HCT116 (cell line): ENCODE data around the gene COPS9. TPM values are rescaled to one million over a fixed set of nuclear protein-coding genes. Genes with fewer than 3 reads are reported as not detected.

Source experiments
- ATAC-seq: fragments of 200-7000 bp; cut with Tn5 transposase; 2 replicates; pipeline ENCODE4 v1.9.1; 2020; ENCODE audit warnings: mild to moderate bottlenecking, moderate library complexity
- BruUV-seq: library from RNA; stranded (reverse); fragments of 400-500 nt; replicated peaks from 2 replicates; lab custom pipeline; 2021; lab: Mats Ljungman, UMichigan
- CTCF ChIA-PET: fragments of 300-600 bp; sonication (Branson Sonifier 250); formaldehyde crosslinking; loops from one replicate; lab custom pipeline; 2021; ENCODE audit warnings: antibody characterized with exemption; lab: Charles Lee
- POLR2A ChIA-PET: fragments of 300-600, 350-600 bp; sonication (Branson Sonifier 250); formaldehyde crosslinking; loops from one replicate; lab custom pipeline; 2021; ENCODE audit warnings: antibody characterized with exemption; lab: Charles Lee
- RAD21 ChIA-PET, 2 experiments: fragments of 300-600 bp; sonication (Branson Sonifier 250); formaldehyde crosslinking; loops; one replicate each; lab custom pipeline; 2023; ENCODE audit warnings: low total read pairs in 2 of 2; ENCODE audit not compliant: uncharacterized antibody in 2 of 2, unreplicated experiment in 2 of 2, low non-redundant PET in 1 of 2; lab: Charles Lee
- DNase-seq: peaks from one replicate; pipeline ENCODE4 v3.0.0-alpha.2; 2010; ENCODE audit warnings: low read depth, low spot score
- H2AFZ ChIP-seq: fragments of 200-600 bp; shearing (Covaris generic), sonication (generic); 2 replicates; pipeline ENCODE4 v1.6.1; 2017; ENCODE audit warnings: low read depth, mixed run types, mixed read lengths, antibody characterized with exemption, low read length; ENCODE audit not compliant: poor library complexity, severe bottlenecking
- H3K27ac ChIP-seq: 2 replicates; pipeline ENCODE4 v1.5.1; 2012; ENCODE audit warnings: low read depth, low read length
- H3K27me3 ChIP-seq: fragments of 200-600 bp; sonication (generic); 2 replicates; pipeline ENCODE4 v1.6.1; 2016; ENCODE audit warnings: mixed run types, low read length, mixed read lengths; ENCODE audit not compliant: insufficient read depth
- H3K36me3 ChIP-seq, 2 experiments: fragments of 200-500 bp in 1 of 2; fragments of 200-600 bp in 1 of 2; sonication (Bioruptor generic) in 1 of 2; sonication (generic) in 1 of 2; 2 replicates each; pipeline versions ENCODE4 v1.5.1 to v1.6.1; 2014 to 2016; ENCODE audit warnings: low read length in 2 of 2, inconsistent platforms in 1 of 2, mixed read lengths in 1 of 2, mixed run types in 1 of 2; ENCODE audit not compliant: insufficient read depth in 2 of 2, control insufficient read depth in 1 of 2
- H3K4me1 ChIP-seq, 2 experiments: fragments of 200-600 bp in 1 of 2; sonication (generic) in 1 of 2; 2 replicates each; pipeline versions ENCODE4 v1.5.1 to v1.6.1; 2012 to 2017; ENCODE audit warnings: low read length in 2 of 2, inconsistent platforms in 1 of 2, mild to moderate bottlenecking in 1 of 2, mixed read lengths in 1 of 2, mixed run types in 1 of 2, moderate library complexity in 1 of 2; ENCODE audit not compliant: insufficient read depth in 2 of 2, control insufficient read depth in 1 of 2
- H3K4me2 ChIP-seq: fragments of 200-600 bp; sonication (generic); 2 replicates; pipeline ENCODE4 v1.6.1; 2017; ENCODE audit warnings: mixed run types, low read length, mixed read lengths
- H3K4me3 ChIP-seq, 2 experiments: fragments of 200-600 bp in 1 of 2; sonication (generic) in 1 of 2; replicated peaks in 1 of 2; 2 replicates each; pipeline ENCODE4 v1.5.1; 2011 to 2016; ENCODE audit warnings: low read length in 2 of 2, control low read depth in 1 of 2, low read depth in 1 of 2, mild to moderate bottlenecking in 1 of 2, mixed read lengths in 1 of 2, mixed run types in 1 of 2
- H3K79me2 ChIP-seq: fragments of 200-600 bp; sonication (generic); 2 replicates; pipeline ENCODE4 v1.6.1; 2017; ENCODE audit warnings: mild to moderate bottlenecking, mixed run types, low read length, moderate library complexity, mixed read lengths; ENCODE audit not compliant: insufficient read depth
- H3K9ac ChIP-seq: fragments of 200-600 bp; sonication (generic); 2 replicates; pipeline ENCODE4 v1.6.1; 2016; ENCODE audit warnings: low read length, mixed read lengths
- H3K9me2 ChIP-seq: fragments of 200-600 bp; sonication (generic), shearing (Covaris generic); 2 replicates; pipeline ENCODE4 v1.6.1; 2017; ENCODE audit warnings: mixed run types, mild to moderate bottlenecking, moderate library complexity; ENCODE audit not compliant: insufficient read depth
- H3K9me3 ChIP-seq, 2 experiments: fragments of 200-500 bp in 1 of 2; fragments of 200-600 bp in 1 of 2; sonication (Bioruptor generic) in 1 of 2; sonication (generic) in 1 of 2; 2 replicates each; pipeline ENCODE4 v1.6.1; 2014 to 2017; ENCODE audit warnings: low read length in 2 of 2, mixed read lengths in 2 of 2, inconsistent platforms in 1 of 2, low read depth in 1 of 2, mild to moderate bottlenecking in 1 of 2, mixed run types in 1 of 2, moderate library complexity in 1 of 2; ENCODE audit not compliant: control insufficient read depth in 1 of 2, insufficient read depth in 1 of 2
- H4K20me1 ChIP-seq: fragments of 200-600 bp; sonication (generic), shearing (Covaris generic); 2 replicates; pipeline ENCODE4 v1.6.1; 2017; ENCODE audit warnings: mixed run types, mild to moderate bottlenecking, moderate library complexity; ENCODE audit not compliant: insufficient read depth
- FOSL1 ChIP-seq: IDR thresholded peaks from 2 replicates; pipeline ENCODE4 v1.6.1; 2012; ENCODE audit warnings: low read depth
- RAD21 ChIP-seq: IDR thresholded peaks from 2 replicates; pipeline ENCODE4 v1.6.1; 2012; ENCODE audit warnings: low read depth, mild to moderate bottlenecking
- TCF7L2 ChIP-seq: IDR thresholded peaks from 2 replicates; pipeline ENCODE4 v1.7.0; 2011; ENCODE audit warnings: borderline replicate concordance, inconsistent platforms; ENCODE audit not compliant: insufficient read depth, insufficient read length; ENCODE audit errors: extremely low read depth
- intact Hi-C: fragments of 100-400 bp; cut with micrococcal nuclease; formaldehyde crosslinking; loops from 2 replicates; pipeline ENCODE4 v1.10.0; 2022
- total RNA-seq: library from RNA; stranded (reverse); gene quantifications from one replicate; pipeline ENCODE4 v1.2.1, GENCODE V29; 2021; ENCODE audit not compliant: unreplicated experiment
- TF ChIP-seq, protein P1 (sequence below): IDR thresholded peaks from 2 replicates; pipeline ENCODE4 v1.6.1; 2012; ENCODE audit warnings: low read depth
- TF ChIP-seq, protein P2 (sequence below): IDR thresholded peaks from 2 replicates; pipeline ENCODE4 v1.6.1; 2011; ENCODE audit warnings: mild to moderate bottlenecking, low read length, moderate library complexity; ENCODE audit not compliant: insufficient replicate concordance; ENCODE audit errors: extremely low read depth
- TF ChIP-seq, protein P3 (sequence below), 3 experiments: fragments of 200-600 bp in 1 of 3; sonication (generic) in 1 of 3; IDR thresholded peaks in 2 of 3; conservative IDR thresholded peaks in 1 of 3; 2 replicates each; pipeline ENCODE4 v1.5.1; 2012 to 2017; ENCODE audit warnings: low read depth in 2 of 3, low read length in 2 of 3, antibody characterized with exemption in 1 of 3, borderline replicate concordance in 1 of 3, control low read depth in 1 of 3, mild to moderate bottlenecking in 1 of 3, mixed read lengths in 1 of 3, mixed run types in 1 of 3, moderate library complexity in 1 of 3; ENCODE audit not compliant: insufficient read depth in 1 of 3

COPS9 gene
- total RNA-seq, 1 experiment from 2014 or later = 111 TPM

DNA sequence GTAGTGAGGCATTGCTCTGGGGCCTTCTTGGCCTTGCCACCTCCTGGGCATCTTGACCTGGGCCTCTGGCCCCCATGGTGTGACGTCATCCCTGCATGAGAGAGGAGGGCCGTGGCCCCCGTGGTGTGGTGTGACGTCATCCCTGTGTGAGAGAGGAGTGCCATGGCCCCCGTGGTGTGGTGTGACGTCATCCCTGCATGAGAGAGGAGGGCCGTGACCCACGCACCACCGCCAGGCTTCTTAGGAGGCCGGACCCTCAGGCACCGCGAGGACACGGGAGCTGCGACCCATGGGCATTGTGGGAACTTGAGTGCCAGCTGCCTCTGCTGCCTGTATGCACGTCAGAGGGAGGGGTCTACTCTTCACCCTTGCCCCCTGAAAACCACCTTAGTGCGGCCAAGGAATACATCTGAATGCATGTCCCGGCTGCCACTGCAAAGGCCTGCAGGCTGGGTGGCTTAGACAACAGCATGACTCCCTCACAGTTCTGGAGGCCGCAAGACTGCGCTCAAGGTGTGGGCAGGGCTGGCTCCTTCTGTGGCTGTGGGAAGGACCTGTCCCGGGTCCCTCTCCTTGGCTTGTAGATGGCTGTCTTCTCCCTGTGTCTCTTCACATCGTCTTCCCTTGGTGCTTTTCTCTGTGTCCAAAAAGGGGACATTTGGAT lies 25.1 kb upstream of the COPS9 start:
- ChIA-PET POLR2A (no interaction called here), CTCF (no interaction called here), RAD21 (no interaction called here)
- Histone ChIP-seq H3K4me1 (no peaks in the 10 kb centered on the region), H3K79me2 (no peaks in the 10 kb centered on the region), H3K27me3 (no peaks in the 10 kb centered on the region; the same call in 1 of the 2 replicates), H3K9me2 (no peaks in the 10 kb centered on the region), H4K20me1 (no peaks in the 10 kb centered on the region), H3K36me3 (no peaks in the 10 kb centered on the region), H3K9me3 (no peaks in the 10 kb centered on the region), H3K9ac (no peak overlapping the region), H3K4me3 (no peak overlapping the region), H3K27ac (no peak overlapping the region), H3K4me2 (no peak overlapping the region), H2AFZ (no peak overlapping the region)
- no peak for TF ChIP-seq FOSL1
- TF ChIP-seq RAD21 = no peak
- TF ChIP-seq, protein P1, sequence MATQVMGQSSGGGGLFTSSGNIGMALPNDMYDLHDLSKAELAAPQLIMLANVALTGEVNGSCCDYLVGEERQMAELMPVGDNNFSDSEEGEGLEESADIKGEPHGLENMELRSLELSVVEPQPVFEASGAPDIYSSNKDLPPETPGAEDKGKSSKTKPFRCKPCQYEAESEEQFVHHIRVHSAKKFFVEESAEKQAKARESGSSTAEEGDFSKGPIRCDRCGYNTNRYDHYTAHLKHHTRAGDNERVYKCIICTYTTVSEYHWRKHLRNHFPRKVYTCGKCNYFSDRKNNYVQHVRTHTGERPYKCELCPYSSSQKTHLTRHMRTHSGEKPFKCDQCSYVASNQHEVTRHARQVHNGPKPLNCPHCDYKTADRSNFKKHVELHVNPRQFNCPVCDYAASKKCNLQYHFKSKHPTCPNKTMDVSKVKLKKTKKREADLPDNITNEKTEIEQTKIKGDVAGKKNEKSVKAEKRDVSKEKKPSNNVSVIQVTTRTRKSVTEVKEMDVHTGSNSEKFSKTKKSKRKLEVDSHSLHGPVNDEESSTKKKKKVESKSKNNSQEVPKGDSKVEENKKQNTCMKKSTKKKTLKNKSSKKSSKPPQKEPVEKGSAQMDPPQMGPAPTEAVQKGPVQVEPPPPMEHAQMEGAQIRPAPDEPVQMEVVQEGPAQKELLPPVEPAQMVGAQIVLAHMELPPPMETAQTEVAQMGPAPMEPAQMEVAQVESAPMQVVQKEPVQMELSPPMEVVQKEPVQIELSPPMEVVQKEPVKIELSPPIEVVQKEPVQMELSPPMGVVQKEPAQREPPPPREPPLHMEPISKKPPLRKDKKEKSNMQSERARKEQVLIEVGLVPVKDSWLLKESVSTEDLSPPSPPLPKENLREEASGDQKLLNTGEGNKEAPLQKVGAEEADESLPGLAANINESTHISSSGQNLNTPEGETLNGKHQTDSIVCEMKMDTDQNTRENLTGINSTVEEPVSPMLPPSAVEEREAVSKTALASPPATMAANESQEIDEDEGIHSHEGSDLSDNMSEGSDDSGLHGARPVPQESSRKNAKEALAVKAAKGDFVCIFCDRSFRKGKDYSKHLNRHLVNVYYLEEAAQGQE = no peak
- no peak for DNase-seq
- no TSS peak for BruUV-seq
- no peak for ATAC-seq
- intact Hi-C loops = no loop called here

DNA sequence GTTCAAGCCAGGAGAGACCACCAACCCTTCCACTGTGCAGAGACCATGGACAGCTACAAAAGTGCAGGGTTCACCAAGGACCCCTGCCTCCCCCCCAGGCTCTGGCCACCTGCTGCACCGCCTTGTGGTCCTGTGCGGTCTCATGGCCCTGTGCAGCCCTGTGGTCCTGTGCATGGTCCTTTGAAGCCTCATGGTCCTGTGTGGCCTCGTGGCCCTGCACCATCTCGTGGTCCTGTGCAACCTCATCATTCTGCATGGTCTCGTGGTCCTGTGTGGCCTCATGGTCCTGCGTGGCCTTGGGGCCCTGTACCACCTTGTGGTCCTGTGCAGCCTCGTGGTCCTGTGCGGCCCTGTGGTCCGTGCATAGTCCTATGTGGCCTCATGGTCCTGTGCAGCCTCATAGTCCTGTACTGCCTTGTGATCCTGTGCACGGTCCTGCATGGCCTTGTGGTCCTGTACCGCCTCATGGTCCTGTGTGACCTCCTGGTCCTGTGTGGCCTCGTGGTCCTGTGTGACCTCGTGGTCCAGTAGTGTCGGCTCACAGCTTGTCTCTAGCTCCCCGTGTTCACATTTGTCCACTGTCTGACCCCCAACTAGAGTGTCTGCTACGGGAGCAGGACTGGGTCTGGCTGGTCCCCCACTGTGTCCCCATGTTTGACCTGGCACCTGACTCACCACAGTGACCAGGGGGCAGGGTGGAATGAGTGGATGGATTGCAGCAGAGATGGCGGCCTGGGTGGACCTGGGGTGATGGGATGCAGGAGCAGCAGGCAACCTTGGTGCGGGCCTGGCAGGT lies 24.4 kb upstream of the COPS9 start:
- RAD21 ChIA-PET = no interaction called here
- Histone ChIP-seq H3K9me2 (no peaks in the 10 kb centered on the region), H2AFZ (no peak overlapping the region), H3K79me2 (no peaks in the 10 kb centered on the region), H3K27ac (no peak overlapping the region), H3K9me3 (no peaks in the 10 kb centered on the region), H3K4me3 (no peak overlapping the region), H3K4me2 (no peak overlapping the region), H3K9ac (no peak overlapping the region), H3K4me1 (no peaks in the 10 kb centered on the region), H3K36me3 (no peaks in the 10 kb centered on the region), H4K20me1 (no peaks in the 10 kb centered on the region), H3K27me3 (no peaks in the 10 kb centered on the region; the same call in 1 of the 2 replicates)
- no peak for ATAC-seq
- CTCF ChIA-PET = no interaction called here
- no TSS peak for BruUV-seq
- intact Hi-C loops = no loop called here
- no peak for DNase-seq
- TF ChIP-seq TCF7L2 = no peak
- TF ChIP-seq, protein P2, sequence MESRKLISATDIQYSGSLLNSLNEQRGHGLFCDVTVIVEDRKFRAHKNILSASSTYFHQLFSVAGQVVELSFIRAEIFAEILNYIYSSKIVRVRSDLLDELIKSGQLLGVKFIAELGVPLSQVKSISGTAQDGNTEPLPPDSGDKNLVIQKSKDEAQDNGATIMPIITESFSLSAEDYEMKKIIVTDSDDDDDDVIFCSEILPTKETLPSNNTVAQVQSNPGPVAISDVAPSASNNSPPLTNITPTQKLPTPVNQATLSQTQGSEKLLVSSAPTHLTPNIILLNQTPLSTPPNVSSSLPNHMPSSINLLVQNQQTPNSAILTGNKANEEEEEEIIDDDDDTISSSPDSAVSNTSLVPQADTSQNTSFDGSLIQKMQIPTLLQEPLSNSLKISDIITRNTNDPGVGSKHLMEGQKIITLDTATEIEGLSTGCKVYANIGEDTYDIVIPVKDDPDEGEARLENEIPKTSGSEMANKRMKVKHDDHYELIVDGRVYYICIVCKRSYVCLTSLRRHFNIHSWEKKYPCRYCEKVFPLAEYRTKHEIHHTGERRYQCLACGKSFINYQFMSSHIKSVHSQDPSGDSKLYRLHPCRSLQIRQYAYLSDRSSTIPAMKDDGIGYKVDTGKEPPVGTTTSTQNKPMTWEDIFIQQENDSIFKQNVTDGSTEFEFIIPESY = no peak
- TF ChIP-seq, protein P3, sequence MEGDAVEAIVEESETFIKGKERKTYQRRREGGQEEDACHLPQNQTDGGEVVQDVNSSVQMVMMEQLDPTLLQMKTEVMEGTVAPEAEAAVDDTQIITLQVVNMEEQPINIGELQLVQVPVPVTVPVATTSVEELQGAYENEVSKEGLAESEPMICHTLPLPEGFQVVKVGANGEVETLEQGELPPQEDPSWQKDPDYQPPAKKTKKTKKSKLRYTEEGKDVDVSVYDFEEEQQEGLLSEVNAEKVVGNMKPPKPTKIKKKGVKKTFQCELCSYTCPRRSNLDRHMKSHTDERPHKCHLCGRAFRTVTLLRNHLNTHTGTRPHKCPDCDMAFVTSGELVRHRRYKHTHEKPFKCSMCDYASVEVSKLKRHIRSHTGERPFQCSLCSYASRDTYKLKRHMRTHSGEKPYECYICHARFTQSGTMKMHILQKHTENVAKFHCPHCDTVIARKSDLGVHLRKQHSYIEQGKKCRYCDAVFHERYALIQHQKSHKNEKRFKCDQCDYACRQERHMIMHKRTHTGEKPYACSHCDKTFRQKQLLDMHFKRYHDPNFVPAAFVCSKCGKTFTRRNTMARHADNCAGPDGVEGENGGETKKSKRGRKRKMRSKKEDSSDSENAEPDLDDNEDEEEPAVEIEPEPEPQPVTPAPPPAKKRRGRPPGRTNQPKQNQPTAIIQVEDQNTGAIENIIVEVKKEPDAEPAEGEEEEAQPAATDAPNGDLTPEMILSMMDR (IDR thresholded peaks at IDR 0.05 in 2 of 3, conservative IDR thresholded peaks at IDR 0.05 in 1 of 3; ENCODE audit: borderline replicate concordance in 1 of 3, insufficient read depth in 1 of 3, low read depth in 2 of 3, low read length in 2 of 3) = no peak
- POLR2A ChIA-PET = no interaction called here
